GM18861 (cell line): ENCODE results near the gene AAMP.
"Not testable (repeated sequence)": the region's sequence is repeated elsewhere in the genome, so short reads cannot be mapped to it uniquely, and the experiment has no call there.

ENCODE experiments used
- ATAC-seq: cut with Tn5 transposase; IDR thresholded peaks from one replicate; pipeline ENCODE4 v1.9.1; 2021; ENCODE audit not compliant: unreplicated experiment

AAMP gene, protein sequence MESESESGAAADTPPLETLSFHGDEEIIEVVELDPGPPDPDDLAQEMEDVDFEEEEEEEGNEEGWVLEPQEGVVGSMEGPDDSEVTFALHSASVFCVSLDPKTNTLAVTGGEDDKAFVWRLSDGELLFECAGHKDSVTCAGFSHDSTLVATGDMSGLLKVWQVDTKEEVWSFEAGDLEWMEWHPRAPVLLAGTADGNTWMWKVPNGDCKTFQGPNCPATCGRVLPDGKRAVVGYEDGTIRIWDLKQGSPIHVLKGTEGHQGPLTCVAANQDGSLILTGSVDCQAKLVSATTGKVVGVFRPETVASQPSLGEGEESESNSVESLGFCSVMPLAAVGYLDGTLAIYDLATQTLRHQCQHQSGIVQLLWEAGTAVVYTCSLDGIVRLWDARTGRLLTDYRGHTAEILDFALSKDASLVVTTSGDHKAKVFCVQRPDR

DNA sequence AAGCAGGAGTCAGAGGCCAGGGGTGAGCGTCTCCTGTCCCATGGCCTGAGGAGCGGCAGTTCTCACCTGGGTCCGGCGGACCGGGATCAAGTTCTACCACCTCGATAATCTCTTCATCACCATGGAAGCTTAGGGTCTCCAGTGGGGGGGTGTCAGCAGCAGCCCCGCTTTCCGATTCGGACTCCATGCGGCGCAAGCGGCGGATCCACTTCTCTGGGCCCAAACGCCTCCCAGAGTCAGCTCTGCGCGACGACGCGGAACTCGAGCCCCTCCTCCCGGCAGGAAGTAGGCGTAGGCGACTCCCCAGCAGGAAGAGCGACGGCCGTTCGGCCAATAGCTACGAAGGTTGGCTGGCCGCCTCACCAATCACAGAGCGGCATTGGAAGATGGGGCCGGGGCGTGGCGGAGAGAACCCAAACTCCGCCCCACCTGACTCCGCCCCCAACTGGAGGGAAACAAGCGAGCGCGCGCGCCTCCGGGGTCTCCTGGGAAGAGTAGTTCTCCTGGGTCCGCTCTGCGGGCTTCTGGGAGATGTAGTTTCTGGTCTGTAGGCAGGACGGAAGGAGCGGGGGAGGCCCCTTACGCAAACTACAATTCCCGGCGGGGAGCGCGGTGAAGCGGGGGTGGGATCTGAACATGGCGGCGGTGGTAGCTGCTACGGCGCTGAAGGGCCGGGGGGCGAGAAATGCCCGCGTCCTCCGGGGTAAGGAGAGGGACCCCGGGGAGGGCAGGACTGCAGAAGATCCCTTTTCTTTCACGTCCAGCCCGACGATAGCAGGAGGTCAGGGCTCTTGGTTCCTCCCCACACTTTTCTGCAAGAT is at the start of gene AAMP, which contains the start of gene PNKD:
AAMP (minus strand) TSS at position 238 of the 821 bp plus-strand sequence; CDS start at position 187, 51 bp downstream.
PNKD (plus strand) TSS at position 620 of the 821 bp plus-strand sequence; CDS start at position 637, 17 bp downstream.
- ATAC-seq: peak; percentile 87

DNA sequence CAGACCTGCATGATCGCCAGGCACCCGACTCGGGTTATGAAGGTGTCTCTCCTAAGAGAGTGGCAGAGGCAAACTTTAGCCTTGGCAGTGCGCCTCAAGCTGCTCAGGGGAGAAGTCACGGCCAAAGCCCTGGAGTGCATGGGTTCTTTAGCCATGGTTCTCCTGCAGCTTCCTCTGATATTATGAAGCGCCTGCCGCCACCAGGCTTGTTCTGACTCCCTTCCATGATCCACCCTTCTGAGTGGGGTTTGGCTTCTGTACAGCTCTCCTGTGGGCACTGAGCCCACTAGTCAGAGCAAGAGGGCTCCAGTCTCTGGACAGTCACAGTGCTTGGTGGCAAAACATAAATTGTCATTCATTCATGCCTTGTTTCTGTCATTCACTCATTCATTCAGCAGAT is 48.3 kb upstream of the AAMP start:
- ATAC-seq: no peak

DNA sequence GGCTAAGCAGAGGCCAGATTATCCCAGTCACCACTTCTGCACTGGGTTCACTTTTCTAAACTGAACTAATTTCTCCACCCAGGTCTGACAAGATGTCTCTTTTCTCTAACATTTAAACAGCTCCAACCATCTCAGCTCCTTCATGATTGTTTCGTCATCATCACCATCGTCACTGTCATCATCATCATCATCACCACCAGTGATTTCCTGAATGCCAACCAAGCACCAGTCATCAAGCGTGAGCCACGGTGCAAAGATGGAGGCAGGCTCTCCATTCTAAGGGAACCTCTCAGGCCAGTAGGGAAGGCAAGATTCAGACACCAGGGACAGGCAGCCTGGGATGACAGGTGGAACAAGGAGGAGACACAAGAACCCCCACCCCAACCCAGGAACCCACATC is 47.9 kb upstream of the AAMP start:
- no peak for ATAC-seq

DNA sequence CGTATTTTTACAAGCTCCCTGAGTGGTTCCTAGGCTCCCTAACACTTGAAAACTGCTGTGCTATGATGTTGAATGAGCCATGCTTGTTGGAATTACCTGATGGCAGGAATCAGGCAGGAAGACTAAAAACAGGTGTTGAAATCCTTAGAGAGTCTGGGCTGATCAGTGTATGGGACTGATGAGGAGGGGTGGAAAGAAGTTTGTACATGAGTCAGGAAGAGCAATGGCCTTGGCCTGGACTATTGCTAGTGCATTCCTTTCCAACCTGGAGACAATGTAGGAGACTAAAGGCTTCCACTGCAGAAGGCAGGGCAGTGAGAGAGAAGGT is 47.3 kb upstream of the AAMP start:
- no peak for ATAC-seq

- ATAC-seq: no peak
Observed at GRCh38 chr2:218315397-218315796, 45.5 kb upstream of the AAMP start.

- ATAC-seq: not testable (repeated sequence)
Observed at GRCh38 chr2:218314764-218315163, 44.8 kb upstream of the AAMP start.

DNA sequence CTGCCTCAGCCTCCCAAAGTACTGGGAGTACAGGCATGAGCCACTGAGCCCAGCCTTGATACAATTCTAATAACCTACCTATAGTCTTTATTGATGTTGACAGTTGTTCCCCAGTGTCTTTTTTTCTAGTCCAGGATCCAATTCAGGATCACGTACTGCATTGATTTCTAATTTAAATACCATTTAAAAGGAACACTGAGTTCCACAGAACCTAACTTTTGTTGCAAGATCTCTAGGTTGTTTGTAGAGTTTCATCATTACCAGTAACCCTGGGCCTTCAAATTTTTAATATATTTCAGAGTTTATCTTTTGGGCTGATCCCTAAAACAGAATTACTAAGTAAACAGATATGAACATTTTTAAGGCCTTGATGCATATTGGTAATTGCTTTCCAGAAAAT is 43.4 kb upstream of the AAMP start:
- ATAC-seq: no peak

GRCh38 chr2:218312267-218312756 is 42.4 kb upstream of the AAMP start:
- ATAC-seq: no peak

DNA sequence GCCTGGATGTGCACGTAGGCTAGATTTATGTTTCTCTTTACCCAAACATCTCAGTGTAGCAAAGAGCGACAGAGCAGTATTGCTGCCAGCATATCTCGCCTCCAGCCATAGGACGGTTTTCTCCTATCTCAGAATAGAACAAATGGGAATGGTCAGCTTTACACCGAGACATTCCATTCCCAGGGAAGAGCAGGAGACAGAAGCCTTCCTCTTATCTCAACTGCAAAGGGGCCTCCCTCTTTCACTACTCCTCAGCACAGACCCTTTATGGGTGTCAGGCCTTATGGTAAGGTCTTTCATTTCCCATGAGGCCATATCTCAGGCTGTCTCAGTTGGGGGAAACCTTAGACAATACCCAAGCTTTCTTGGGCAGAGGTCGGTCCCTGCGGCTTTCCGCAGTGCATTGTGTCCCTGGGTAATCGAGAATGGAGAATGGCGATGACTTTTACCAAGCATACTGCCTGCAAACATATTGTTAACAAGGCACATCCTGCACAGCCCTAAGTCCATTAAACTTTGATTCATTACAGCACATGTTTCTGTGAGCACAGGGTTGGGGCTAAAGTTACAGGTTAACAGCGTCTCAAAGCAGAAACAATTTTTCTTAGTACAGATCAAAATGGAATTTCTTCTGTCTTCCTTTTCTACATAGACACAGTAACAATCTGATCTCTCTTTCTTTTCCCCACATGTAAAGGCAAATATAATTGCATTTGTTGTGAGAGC is 41.8 kb upstream of the AAMP start:
- ATAC-seq: not testable (repeated sequence)

GRCh38 chr2:218310853-218311540 is 41.1 kb upstream of the AAMP start:
- ATAC-seq: no peak

GRCh38 chr2:218307415-218308090 is 37.6 kb upstream of the AAMP start:
- ATAC-seq: no peak

GRCh38 chr2:218306184-218306920 is 36.4 kb upstream of the AAMP start:
- no peak for ATAC-seq

GRCh38 chr2:218305383-218305782 is 35.4 kb upstream of the AAMP start:
- no peak for ATAC-seq

DNA sequence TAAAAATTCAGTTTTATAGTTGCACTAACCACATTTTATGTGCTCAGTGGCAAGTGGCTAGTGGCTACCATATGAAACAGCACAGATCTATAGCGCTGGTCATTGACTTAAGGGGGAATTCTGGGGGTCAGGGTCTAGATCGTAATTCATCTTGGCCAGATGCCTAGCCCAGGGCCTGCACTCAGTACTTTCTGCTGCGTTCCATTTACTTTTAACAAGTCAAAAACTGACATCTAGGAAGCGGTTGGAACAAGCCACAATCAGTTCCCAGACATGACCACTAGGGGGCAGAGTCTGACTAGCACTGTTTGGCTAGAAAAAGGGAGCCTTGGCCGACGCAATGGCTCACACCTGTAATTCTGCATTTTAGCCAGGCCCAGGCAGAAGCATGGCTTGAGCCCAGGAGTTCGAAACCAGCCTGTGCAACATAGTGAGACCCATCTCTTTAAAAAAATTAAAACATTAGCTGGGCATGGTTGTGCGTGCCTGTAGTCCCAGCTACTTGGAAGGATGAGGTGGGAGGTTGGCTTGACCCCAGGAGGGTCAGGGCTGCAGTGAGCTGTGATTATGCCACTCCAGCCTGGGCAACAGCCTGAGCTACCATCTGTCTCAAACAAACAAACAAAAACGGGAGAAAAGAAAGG is 31.4 kb upstream of the AAMP start:
- peak; percentile 63 for ATAC-seq

DNA sequence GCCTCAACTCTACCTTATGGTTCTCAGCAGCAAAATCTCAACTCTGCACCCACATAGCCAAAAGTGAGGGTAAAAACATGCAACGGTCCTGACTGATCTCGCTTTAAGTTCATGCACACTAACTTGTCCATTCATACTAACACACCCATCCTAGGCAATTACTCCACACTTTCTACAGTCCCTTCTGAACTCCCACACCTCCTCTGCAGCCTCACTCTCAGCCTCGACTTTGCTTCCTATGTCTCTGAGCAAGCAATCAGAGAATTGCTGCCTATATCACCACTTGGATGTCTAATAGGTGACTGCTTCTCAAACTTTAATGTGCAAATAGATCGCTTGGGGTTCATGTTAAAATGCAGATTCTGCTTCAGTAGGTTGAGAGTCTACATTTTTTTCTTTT is 30.2 kb upstream of the AAMP start:
- ATAC-seq: no peak

DNA sequence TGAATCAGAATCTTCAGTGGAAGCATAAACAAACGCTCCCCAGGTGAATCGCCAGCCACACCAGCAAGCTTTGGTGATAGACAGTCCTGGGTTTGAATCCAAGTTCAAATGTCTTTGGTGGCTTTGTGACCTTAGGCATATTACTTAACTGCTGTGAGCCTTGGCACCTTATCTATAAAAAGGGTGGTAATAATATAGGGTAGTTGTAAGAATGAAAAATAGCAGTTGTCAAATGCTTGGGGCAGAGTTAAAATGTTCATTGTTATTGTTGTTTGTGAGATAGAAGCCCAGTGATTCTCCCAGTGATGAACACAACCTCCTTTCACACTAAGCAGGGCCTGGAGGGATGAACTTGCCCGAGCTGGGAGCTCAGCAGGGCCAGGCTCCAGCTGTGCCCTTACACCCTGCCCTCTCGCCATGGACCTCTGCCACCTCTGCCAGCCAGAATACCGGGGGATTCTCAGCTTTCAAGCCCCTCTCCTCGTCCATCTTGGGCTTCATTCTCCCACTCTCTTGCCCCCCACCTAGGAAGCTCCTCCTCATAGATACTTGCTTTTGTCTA is 28.5 kb upstream of the AAMP start:
- ATAC-seq: no peak

DNA sequence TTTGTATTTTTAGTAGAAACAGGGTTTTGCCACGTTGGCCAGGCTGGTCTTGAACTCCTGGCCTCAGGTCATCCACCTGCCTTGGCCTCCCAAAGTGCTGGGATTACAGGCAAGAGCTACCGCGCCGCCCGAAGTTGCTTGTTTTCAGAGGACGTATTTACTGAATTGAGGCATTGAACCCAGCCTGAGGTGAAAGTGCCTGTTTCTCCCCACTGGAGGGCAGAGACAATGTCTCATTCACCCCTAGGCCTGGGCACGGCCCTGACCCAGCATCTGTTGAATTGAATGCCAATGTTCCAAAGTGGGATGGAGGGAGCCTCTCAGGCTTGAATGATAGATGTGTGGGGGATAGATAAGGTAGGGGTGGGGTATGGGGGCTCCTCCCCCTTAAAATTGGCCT is 26.9 kb upstream of the AAMP start:
- no peak for ATAC-seq

GRCh38 chr2:218296200-218296599 is 26.3 kb upstream of the AAMP start:
- ATAC-seq: no peak

- ATAC-seq: no peak
Observed at GRCh38 chr2:218295029-218295428, 25.1 kb upstream of the AAMP start.
